ENCODE data around the gene DAPK2.

Gene DAPK2

DNA sequence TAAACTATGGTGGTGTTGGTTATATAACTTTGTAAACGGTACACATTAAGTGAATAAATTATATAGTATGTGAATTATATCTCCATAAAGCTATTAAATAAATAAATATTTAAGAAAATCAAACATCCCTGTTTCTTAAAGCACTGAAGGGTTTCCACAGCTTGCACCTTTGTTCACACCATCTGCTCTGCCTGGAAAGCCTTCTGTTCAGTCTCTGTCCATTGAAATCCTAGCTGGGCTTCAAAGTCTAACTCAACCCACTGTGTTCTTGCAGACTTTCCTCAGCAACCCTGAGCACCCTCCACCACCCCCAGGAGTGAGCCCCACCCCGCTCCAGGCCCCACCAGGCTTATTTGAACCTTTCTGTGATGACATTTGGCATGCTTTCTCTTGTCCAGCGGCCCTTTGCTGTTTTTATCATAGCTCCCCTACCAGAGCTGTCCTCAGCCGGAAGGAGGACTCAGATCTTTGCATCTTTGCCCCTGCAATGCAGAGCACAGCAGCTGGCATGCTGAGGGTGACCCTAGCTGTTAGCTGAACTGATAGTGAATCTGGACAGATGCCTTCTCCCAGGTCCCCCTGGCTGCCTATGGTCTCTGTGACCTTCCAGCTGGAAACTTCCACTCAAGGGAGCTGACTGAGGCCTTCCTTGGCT lies 105.2 kb downstream of the DAPK2 start:
- DNase-seq = peak; percentile 37

DNA sequence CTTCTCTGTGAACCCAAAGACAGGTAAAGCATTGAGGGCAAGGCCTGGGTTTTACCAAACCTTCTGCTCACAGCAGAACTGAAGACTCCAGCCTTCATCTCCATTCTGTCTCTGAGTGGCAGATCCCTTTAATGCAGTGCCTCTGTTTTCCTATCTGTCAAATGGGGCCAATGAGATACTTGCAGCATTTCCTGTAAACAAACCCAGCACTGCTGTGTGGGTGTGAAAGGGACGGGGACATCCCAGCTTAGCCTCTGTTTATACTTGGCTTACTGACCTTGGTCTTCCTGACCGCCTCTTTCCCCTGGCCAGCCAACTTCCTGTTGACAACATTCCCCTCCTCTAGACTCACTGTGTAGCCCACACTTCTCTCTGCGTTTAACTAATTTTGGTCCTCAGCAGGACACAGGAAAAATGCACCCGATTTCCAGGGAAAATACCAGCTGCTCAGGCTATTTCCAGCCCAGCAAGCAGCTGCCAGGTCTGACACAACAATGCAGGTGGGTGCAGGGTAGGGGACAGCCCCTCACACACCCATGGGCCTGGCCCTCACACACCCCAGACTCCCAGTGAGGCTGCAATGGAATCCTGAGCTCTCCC lies 106.7 kb downstream of the DAPK2 start:
- DNase-seq = peak; percentile 77

DNA sequence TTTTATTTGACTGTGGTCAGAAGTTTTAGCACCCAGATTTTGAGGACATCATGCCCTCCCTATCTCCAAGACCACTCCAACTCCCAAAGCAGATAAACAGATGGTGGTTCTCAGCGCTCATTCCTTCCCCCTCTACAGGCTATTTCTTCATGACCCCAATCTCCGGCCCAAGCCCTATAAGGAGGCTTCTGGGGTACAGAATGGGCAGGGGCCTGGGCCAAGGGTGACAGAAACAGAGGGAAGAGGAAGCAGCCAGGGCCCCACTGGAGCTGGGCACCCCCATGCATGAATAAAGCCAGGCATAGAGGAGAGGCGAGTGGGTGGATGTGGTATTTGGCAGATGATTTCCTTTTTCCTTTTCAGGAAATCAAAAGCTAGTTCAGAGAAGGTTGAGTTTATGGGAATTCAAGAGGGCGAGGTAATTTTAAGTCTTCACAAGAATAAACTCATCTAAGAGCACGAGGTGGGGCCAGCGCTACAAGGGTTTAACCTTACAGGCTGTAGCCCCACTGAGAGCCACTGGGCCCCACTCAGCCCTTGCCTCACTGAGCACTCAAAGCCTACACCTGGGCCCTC lies 107.7 kb downstream of the DAPK2 start:
- DNase-seq = peak; percentile 29

DNA sequence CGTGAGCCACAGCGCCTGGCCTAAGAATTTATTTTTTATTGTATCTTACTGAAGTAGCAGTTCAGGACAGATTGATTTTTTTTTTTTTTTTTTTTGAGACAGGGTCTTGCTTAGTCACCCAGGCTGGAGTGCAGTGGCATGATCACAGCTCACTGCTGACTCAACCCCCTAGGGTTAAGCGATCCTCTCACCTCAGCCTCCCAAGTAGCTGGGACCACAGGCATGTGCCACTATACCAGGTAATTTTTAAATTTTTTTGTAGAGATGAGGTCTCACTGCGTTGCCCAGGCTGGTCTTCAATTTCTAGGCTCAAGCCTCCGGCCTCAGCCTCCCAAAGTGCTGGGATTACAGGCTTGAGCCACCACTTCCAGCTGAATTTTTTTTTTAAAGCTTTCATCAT lies 112.8 kb downstream of the DAPK2 start:
- DNase-seq = peak; percentile 79

DNA sequence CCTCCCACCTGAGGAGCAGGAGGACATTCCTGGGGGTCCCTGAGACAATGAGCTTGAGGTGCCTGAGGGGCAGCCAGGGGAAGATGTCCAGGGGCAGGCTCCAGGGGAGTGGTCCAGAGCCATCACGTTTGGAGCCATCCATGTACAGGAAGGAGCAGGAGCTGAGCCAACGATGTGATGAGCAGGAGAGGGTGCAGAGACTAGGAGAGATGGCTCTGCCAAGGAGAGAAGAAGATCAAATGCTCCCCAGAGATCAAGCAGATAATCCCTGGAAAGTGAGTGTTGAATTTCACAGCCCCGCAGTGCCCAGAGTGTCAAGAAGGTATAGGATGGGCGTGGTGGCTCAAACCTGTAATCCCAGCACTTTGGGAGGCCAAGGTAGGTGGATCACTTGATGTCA lies 114.7 kb downstream of the DAPK2 start:
- DNase-seq = peak; percentile 22

DNA sequence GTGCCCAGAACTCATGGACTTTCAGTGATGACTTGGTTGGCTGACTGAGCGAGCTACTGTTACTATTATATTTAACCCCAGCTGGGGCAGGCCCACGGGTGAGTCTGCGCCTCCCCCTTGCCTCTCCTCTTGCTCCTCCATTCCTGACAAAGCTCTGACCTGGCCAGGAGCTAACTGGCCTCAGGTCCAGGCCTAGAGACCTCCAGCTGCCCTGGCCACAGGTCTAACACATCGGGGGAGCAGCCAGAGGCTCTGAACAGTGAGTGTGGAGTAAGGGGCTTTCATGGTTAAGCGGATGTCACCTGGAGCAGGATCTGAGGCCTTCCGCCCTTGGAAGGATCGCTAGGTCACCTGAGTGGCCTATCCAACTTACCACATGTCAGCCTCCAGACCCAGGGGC lies 116.3 kb downstream of the DAPK2 start:
- DNase-seq = peak; percentile 38

DNA sequence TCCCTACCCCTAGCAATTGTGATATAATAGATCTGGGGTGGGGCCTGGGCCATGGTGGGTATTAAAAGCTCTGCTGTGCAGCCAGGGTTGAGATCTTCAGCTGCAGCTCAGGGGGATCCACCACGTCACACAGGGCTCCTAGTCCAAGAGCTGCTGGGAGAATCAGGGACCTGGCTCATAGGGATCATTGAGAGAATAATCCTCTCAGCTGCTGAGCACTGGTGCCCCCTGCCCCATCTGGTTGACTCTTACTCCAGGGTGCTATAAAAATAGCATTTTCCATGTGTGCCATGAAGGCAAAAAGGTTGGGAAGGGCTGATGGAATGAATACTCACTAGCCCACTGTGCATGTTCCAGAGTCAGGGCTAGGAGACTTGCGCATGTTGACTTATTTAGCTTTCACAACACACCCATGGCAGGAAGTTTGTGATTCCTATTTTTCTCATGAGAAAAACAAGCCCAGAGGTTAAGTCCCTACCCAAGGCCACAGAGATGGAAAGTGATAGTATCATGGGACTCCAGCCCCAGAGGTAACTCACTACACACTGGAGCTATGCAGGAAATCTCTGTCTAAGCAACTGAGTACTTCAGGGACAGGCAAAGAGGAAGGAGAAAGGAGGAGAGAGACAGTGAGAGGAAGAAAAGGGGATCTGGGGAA lies 118.0 kb downstream of the DAPK2 start:
- no peak for DNase-seq

DNA sequence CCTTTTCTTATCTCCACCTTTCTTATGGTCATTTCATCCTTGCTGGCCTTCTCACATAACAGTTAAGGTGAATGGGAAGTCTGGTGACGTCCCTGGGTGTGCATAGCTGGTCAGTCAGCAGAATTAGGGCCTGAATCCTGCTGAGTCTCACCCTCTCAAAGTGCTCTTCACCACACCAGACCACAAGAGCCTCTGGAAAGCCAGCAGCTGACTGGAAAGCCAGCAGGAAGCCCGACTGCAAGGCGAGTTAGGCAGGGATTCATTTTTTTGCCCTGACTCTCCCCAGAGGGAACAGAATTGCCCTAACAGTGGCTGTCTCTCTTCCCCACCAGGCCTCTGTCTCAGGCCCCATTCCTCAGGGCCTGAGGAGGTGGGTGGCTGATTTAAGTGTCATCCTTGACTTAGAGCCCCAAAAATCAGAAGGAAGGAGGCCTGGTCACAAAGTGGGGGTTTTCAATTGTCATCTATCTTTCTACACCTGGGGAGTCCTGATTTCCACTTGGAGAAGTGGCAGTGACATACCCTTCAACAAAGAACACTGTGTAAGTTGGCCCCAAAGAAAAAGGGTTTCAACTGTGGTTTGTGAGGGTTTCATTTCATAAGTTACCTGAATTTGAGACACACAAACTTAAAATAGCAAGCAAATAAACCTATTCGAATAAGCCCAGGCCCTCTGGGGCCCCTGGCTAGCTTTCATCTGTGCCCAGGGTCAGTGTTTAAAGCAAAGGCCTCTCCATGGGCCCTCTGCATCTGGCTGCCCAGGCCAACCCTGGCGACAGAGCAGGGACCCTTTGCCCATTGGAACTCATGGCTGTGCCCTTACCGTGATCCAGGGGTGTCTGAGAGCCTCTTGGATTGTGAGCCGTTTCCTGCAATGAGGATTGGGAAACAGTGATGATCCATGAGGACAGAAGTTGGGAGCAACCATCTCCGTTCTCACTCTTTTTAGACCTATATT lies 122.0 kb downstream of the DAPK2 start:
- peak; percentile 77 for DNase-seq

DNA sequence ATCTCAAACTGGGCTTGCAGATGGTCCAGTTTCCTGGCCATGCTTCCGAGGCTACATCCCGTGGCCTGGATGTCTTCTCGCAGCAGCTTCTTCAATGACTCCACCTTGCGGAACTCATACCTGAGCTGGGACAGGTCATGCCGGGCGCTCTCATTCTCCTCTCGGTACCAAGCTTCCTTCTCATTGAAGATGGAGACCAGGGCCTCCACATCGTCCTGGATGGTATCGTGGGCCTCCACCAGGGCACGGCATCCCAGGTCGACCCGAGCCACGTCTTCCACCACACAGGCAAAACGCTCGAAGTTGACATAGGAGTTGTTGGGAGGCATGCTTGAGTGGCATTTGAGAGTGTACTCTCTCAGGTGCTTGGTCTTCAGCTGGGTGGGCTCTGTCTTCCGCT lies 123.4 kb downstream of the DAPK2 start:
- DNase-seq = no peak

DNA sequence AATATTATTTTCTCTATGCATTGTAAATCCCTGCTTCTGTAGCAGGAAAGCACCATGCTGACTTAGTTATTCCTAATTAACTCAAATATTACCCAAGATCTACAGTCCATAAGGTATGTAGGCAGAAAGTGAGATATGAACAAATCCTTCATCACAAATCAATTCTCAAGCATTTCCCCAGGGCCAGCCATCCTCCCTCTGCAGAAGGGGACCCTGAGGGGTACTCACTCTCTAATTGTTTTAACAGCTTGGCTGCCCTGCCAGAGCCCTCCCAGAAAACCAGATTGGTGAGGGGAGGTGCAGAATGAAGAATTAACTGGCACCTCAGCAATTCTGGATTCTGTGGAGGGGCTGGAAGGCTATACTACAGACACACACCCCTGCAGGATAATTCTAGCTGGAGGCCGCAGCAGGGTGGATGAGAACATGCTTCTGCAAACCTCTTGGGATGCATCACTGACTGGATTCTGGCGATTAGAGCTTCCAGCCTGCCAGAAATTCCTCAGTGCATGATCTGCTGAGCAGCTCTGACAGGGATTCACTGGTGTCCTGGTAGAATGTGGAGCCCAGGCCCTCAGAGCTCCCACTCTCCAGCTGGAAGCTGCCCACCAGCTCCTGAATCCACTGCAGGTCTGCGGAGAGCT lies 123.9 kb downstream of the DAPK2 start:
- DNase-seq = no peak

DNA sequence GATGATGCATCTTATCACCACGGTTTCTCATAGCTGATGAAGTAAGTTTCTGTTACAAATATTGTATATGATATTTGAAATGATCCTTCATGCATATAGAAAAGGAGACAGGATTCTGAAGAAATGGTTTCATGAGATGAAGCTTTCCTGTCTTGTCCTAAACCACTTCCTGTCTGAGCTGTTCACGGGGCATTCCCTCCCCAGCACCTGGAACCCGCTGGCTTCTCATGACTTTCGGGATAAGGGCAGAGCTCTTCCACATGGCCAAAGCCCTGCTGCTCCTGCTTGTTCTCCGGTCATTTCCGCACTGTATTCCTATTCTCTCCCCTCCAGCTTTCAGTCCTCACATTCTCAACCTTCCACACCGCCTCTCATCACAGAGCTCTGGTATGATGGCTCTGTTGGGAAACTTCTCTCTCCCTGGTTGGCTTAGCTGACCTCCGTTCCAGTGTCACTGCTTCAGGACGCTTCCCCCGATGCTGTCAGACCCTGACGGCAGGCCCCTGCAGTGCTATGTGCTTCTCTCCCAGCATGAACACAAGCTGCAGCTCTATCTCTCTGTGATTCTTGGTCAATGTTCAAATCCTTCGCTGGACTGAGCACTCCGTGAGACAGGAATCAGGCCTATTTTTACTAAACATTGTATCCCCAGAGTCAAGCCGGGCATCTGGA lies 125.6 kb downstream of the DAPK2 start:
- no peak for DNase-seq

DNA sequence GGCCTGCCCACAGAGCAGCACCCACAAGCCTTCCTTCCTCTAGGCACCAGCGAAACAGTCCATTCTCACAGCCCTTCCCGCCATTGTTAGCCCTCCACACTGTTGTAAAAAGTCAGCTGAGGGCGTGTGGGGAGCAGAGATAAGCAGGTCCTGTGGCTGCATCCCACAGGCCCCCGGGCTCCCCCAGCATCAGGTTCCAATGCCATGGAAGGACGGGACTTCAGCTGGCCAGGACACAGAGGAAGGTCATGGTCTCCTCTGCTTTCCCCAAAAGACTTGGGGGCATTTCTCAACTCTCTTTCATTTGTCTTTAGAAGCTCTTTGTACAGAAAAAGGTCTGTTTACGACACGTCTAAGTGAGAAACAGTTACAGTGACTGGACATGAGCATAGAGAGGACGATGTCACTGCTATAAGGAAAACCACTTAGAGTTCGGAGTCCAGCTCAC lies 127.4 kb downstream of the DAPK2 start:
- no peak for DNase-seq

DNA sequence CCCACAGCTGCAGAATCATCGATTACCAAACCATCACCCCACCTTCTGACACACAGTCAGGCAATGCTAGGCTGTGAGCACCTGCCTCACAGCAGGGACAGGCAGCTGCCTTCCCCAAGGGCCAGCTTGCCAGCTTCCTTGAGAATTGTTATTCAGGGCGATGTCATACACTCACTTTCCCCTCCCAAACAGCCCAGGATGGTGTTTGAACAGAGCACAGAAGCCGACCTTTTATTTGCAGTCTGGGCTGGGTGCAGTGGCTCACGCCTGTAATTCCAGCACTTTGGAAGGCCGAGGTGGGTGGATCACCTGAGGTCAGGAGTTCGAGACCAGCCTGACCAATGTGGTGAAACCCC lies 128.0 kb downstream of the DAPK2 start:
- no peak for DNase-seq

DNA sequence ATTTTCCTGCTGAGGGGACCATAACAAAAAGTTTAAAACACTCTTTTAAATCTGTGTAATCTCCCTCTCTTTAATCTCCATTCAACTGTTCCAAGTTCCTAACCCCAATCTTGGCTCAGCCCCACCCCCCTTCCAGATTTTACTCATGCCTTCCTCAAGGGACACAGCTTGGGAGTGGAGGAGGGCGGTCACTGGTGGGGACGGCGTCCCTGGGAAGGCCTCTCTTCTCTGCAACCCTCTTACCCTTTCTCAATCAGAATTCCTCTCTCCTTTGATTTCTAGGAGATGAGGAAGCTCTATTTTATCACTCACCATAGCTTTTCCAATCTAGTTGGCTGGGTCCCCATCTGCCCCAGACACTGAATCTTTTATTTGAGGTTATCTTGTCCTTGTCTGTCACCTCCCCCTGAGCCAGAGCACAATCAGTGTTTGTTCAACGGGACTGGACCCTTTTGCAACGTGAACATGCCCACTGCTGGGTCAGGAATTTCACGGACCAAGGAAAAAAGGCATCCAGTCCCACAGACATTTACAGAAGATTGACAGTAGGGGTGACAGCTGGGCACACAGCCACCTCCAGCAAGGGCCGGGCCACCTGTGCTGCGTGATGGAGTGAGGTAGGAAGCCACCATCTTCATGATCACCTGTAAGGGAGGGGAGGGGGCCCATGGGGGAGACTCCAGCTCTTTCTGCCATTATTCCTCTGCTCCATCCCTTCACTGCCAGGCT lies 128.5 kb downstream of the DAPK2 start:
- no peak for DNase-seq

DNA sequence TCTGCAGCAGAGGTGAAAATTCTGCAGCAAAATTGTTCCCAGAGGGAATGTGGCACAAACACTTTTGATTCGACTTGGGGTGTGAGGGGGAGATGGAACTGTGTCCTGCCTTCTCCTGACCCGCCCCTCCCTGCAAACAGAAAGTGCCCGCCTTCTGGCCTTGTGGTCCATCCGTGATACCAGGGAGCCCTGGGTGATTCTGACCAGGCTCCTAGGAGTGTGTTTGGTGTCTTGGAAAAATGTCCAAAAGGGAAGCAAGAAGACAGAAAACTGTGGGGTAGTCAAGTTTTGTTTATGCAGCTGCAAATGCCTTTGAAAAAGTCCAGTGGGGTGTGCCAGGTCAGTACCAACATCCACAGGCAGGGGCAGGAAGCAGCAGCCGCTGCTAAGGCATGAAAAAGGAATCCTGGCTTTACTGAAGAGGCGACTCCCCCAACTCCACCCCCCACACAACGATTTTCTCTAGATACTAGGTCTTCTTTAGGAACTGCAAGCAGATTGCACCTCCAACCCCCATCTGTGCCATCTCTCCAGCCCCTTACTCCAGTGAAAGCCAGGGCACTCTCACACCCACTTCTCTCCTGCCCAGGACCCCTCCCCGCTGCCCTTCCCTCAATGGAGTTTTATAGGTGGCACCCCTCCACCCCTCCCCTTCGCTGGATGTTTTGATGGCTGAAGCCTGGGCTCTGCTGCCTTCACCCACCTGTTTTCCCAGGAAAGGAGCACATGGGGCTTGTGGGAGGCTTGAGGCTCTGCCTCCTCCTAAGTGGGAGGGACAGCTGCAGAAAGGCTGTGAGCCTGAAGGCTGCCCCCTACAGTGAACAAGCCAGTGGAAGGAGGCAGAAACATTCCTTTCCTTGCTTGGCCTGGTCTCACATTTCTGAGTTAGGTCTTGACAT lies 130.2 kb downstream of the DAPK2 start:
- peak; percentile 72 for DNase-seq

DNA sequence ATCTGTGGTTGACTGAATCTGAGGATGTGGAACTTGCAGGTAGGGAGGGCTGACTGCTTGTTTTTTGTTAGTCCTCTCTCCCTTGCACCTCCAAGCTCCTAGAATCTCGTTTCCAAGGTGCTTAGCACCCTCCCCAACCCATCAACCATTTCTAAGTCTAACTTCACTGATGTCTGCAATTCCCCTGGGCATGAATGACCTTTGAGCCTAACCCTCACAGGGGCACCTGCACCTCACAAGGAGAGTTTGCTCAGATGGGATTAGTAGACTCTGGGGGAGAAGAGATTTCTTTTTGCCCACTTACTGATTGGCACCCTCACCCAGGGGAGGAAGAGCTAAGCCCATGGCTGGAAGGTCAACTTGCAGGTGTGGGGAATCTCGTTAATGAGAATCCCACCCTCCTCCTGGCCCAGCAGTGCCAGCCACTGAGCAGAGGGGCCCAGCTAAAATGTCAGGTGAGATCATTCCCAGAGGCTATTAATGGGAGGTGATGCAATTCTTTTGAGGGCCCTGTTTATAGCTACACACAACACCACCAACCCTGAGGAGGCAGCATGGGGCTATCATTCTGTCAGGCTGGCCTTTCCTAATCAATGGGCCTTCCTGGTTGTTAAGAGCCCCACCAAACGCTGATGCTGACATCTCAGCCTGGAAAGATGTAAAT lies 130.9 kb downstream of the DAPK2 start:
- no peak for DNase-seq

DNA sequence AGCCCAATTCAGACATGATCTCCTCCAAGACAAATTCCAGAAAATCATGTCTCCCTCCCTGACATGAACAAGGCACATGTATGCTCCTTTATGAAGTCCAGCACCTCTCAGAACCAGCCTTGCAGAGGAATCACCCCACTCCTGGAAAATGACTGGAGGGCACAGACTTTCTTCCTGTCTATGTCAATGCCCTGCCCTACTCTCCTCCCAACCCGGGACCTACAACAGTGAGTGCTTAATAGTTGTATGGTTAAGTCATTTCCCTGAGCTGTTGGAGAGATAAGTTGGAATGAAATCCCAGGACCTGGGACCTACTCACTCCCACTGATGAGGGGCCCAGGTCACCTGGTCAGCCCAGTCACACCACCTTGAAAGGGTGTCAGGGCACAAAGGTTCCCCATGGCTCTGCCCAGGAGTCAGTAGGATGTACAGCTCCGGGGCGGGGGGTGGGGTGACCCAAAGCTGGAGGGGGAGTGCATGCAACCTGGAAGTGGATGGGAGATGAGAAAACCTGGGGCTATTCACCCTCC lies 132.4 kb downstream of the DAPK2 start:
- DNase-seq = no peak

DNA sequence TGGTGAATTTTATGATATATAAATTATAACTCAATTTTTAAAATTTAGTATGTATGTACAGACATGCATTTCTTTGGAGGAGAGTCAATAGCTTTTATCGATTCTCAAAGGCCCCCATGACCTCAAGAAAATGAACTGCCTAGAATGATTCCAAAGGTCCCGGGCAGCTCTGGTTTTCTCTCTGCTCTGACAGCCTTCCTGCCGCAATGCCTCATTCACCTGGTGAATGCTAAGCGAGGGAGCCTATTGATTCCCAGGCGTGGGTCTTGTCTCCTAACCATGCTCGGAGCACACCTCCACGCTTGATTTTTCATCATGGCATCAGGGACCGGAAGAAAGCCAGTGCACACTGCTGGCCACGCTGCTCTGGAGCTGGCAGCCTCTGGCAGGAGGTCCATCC lies 132.9 kb downstream of the DAPK2 start:
- DNase-seq = no peak

DNA sequence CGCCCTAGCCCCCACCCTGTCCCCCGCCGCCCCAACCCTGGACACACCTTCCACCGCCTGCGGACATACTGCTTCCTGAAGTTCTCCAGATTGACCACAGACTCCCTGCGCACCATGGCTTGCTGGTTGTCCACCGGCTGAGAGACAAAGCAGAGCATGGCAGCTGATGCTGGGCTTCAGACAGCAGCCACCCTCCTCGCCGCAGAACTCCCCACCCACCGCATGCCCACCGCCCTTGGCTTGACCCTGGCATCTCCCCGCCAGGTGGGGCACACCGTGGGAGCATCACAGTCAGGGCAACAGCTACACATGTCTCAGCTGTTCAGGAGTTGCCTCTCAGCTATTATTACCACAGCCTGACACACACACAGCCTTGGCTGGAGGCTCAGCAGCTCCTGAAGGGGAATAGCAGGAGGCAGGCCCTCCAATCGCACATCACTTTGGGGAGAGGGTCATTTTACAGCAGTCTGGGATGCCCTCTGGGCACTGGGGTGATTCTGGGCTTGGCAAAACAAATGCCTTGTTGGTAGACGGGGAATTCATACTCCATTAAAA lies 134.1 kb downstream of the DAPK2 start:
- no peak for DNase-seq
